Skeletal muscle tissue (tissue), 4 donors: ENCODE results near the gene UPF1. TPM values are rescaled to one million over a fixed set of nuclear protein-coding genes. Genes with fewer than 3 reads are reported as not detected.

Source experiments
- H3K27ac ChIP-seq: one replicate; pipeline ENCODE4 v1.7.0; 2013; ENCODE audit warnings: mild to moderate bottlenecking, low read depth, low read length, inconsistent platforms
- H3K27me3 ChIP-seq, 3 donors: one replicate each; pipeline ENCODE4 v1.7.0; 2013; ENCODE audit warnings: low read length in 3 of 3; ENCODE audit not compliant: control insufficient read depth in 3 of 3, insufficient read depth in 3 of 3
- H3K36me3 ChIP-seq, 3 donors: one replicate each; pipeline ENCODE4 v1.7.0; 2013; ENCODE audit warnings: low read length in 3 of 3; ENCODE audit not compliant: control insufficient read depth in 3 of 3, insufficient read depth in 3 of 3
- H3K4me1 ChIP-seq, 3 donors: one replicate each; pipeline ENCODE4 v1.7.0; 2013; ENCODE audit warnings: low read length in 3 of 3, mild to moderate bottlenecking in 3 of 3; ENCODE audit not compliant: control insufficient read depth in 3 of 3, insufficient read depth in 3 of 3
- H3K4me3 ChIP-seq, 3 donors: one replicate each; pipeline ENCODE4 v1.7.0; 2013; ENCODE audit warnings: low read length in 3 of 3
- H3K9ac ChIP-seq, 3 donors: one replicate each; pipeline ENCODE4 v1.7.0; 2013; ENCODE audit warnings: low read length in 3 of 3, mild to moderate bottlenecking in 3 of 3, moderate library complexity in 2 of 3, low read depth in 1 of 3
- H3K9me3 ChIP-seq, 3 donors: one replicate each; pipeline ENCODE4 v1.7.0; 2013; ENCODE audit warnings: low read length in 3 of 3; ENCODE audit not compliant: control insufficient read depth in 3 of 3
- total RNA-seq: library from RNA; depleted of rRNA; stranded (reverse); fragments of >200 nt; gene quantifications from one replicate; pipeline ENCODE4 v1.2.3, GENCODE V29; 2014
- donor health status: Osteomylitis.

The UPF1 gene
- total RNA-seq, 1 donor from 2014 or later = 30.8 TPM

DNA sequence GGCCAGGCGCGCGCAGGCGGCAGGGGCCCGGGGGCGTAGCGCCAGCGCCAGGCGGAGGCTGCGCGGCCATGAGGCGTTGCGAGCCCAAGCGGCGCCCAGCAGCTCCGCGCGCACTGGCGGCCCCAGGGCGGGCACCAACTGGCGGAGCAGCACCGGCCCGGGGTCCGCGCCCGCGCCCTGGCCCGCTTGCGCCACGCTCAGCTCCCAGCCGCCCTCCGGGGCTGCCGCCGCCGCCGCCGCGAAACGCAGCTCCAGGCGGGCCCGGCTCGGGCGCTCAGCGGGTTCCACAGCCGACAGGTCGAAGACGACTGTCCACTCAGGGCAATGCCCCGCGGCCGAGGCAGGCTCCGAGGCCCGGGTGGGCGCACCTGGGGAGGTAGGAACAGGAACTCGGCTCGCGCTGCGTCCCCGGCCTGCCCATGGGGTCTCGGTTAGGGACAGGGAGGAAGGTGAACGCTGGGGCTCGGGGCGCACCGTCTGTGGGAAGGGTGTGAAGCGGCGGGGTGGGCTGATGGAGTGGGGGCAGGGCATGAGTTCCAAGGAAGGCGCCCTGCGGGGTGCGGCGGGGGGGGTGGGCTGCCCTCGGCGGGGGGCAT lies 37.4 kb downstream of the UPF1 start:
- Histone ChIP-seq H3K36me3 (peaks cover 26 to 34% (median 27%) of the 10 kb centered on the region in 3 donors), H3K9ac (peak overlapping the region in 1 of 3 donors; percentile 40), H3K4me1 (no peaks in the 10 kb centered on the region), H3K9me3 (no peaks in the 10 kb centered on the region), H3K27ac (no peak overlapping the region), H3K27me3 (peaks cover 0 to 4% (median 4%) of the 10 kb centered on the region in 3 donors), H3K4me3 (no peak overlapping the region)

DNA sequence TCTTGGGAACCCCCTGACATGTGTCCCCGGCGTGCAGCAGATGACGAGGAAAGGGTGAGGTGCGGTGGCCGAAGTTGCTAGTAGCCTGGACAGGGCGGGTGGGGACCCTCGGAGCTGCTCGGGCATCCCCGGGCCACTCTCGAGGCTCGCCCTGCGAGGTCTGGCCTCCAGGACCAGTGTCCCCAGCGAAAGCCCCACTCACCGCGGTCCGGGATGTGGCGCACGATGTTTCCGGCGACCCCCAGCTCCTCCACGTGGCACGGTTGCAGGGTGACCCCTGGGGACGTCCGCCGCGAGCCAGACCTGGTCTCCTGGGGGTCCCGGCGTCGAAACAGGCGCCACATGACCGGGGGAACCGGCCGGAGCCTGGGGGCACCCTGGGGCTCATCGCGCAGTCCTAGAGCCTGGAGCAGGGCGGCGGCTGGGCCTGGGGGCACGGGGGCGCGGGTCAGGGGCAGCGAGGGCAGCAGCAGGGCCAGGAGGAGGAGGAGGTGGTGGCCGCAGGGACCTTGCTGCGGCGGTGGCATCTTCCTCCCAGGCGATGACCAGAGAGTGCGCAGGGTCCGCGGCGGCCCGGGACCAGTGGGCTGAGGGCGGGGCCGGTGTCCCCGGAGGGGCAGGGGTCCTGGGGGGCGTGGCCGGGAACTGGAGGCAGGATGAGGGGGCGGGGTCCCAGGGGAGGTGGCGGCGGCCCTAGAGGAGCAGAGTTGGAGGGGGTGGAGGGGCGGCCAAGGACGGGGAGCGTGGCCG lies 38.2 kb downstream of the UPF1 start:
- peaks cover 0 to 4% (median 4%) of the 10 kb centered on the region in 3 donors for H3K27me3 ChIP-seq
- no peak overlapping the region for H3K4me3 ChIP-seq
- no peak overlapping the region for H3K27ac ChIP-seq
- no peaks in the 10 kb centered on the region for H3K9me3 ChIP-seq
- H3K36me3 ChIP-seq = peaks cover 23 to 28% (median 24%) of the 10 kb centered on the region in 3 donors
- no peak overlapping the region for H3K9ac ChIP-seq
- H3K4me1 ChIP-seq = no peaks in the 10 kb centered on the region

DNA sequence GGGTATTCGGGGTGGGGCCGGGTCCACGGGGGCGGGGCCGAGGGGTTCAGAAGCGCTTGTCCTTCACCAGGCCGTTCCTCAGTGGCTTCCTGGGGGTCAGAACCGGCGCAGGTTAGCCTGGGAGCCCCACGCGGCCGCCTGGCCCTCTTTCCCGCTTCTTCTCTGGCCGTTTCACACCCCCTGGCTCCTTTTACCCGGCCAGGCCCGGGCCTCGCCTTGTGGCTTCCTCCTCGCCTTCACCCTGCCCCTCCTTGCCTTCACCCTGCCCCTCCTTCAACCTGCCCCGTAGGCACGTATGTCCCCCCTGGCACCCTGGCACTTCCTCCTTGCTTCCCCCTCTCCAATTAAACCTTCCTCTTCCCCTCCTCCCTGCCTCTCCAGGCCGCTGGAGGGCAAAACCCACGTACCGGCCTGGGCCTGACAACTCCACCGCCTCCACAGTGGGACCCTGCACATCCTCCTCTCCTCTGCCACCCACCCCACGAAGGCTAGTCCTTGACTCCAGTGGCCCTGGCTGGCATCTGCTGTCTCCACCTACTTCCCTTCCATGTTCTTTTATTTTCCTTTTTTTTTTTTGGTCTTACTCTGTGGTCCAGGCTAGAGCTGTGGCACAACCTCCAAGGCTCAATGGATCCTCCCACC lies 38.9 kb downstream of the UPF1 start:
- Histone ChIP-seq H3K27ac (no peak overlapping the region), H3K9ac (no peak overlapping the region), H3K27me3 (peaks cover 0 to 4% (median 4%) of the 10 kb centered on the region in 3 donors), H3K36me3 (peaks cover 16 to 21% (median 18%) of the 10 kb centered on the region in 3 donors), H3K4me3 (no peak overlapping the region), H3K4me1 (no peaks in the 10 kb centered on the region), H3K9me3 (no peaks in the 10 kb centered on the region)

DNA sequence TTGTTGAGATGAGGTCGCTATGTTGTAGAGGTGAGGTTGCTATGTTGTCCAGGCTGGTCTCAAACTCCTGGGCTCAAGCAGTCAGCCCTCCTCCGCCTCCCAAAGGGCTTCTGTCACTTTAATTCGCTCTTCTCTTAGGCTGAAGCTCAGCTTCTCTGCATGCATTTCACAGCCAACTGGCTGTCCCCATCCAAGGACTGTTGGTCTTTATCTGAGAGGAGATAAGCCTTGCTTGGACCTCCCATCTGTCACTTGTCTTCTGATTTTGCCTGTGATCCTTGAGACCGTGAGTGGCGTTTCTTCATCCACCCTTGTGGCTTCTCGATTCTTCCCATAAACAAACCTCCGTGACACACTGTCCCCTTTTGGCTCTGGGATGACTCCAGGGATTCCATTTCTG lies 39.8 kb downstream of the UPF1 start:
- no peak overlapping the region for H3K9ac ChIP-seq
- no peaks in the 10 kb centered on the region for H3K4me1 ChIP-seq
- H3K27me3 ChIP-seq = peaks cover 0 to 4% (median 4%) of the 10 kb centered on the region in 3 donors
- no peak overlapping the region for H3K4me3 ChIP-seq
- no peaks in the 10 kb centered on the region for H3K9me3 ChIP-seq
- H3K27ac ChIP-seq = no peak overlapping the region
- peaks cover 10 to 15% (median 10%) of the 10 kb centered on the region in 3 donors for H3K36me3 ChIP-seq

DNA sequence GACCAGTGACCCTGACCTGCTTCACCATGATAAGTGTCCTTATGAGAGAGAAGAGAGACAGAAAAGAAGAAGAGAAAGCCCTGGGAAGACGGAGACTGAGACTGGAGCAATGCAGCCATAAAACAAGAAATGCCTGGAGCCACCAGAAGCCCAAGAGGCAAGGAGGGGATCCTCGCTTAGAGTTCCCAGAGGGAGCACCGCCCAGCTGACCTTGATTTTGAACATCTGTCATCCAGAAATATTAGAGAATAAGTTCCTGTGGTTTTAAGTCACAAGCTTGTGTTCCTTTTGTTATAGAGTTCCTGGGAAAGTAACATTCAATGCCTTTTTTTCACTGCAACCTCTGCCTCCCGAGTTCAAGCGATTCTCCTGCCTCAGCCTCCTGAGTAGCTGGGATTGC lies 44.0 kb downstream of the UPF1 start:
- Histone ChIP-seq H3K27ac (no peak overlapping the region), H3K9ac (no peak overlapping the region), H3K27me3 (peaks cover 0 to 2% (median 1%) of the 10 kb centered on the region in 3 donors), H3K4me3 (no peak overlapping the region), H3K36me3 (peaks cover 12 to 25% (median 12%) of the 10 kb centered on the region in 3 donors), H3K4me1 (no peaks in the 10 kb centered on the region), H3K9me3 (peaks cover 0 to 3% (median 0%) of the 10 kb centered on the region in 3 donors)

DNA sequence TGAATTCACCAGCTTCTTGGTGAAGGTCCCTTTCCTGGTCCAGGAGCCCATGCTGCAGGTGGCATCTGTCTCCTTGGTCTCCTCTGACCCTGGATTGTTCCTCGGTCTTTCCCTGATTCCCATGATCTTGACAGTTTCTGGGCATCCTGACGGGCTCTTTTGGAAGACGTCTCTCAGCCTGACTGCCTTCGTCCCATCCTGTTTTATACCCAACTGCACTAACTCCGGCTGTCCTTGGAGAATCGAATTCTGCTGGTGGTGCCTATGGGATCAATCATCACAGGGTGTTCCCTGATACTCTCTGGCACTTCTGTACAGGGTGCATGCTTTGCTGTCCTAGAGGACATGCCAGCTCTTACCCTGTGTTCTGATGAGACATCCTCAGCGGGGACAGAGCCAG lies 45.1 kb downstream of the UPF1 start:
- peaks cover 0 to 3% (median 0%) of the 10 kb centered on the region in 3 donors for H3K9me3 ChIP-seq
- no peak overlapping the region for H3K27ac ChIP-seq
- H3K36me3 ChIP-seq = peaks cover 12 to 30% (median 15%) of the 10 kb centered on the region in 3 donors

DNA sequence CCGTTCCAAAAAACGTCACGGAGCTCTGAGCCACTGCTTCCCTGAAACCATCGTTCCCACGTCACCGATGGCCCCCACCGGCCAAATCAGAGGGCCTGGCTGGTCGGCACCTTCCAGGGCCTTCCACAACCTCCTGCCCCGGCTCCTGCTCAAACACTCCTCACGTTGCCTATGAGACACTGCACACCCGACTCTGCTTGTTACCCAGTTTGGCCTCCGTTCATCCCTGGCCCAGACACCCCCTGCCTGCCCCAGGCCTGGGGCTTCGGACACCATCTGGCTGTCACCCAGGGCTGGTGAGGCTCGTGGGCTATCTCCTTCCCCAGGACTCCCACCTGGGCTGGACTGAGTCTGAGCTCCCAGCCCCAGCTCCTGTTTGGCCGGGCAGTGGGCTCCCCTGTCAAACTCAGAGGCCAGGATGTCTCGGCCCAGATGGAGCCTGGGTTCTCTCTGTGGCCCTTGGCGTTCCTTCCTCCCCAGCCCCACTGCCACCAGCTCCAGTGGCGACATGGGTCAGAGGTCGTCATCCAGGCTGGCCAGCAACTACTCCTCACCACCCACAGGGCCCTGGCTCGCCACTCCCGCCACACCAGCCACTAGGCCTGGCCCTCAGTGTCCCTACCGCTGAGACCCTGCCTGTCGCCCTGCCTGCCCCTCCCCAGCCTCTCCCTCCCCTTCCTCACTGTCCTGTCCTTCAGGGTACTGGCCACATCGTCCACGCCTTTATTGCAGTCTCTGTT lies 46.5 kb downstream of the UPF1 start:
- Histone ChIP-seq H3K4me3 (no peak overlapping the region), H3K9me3 (peaks cover 0 to 3% (median 0%) of the 10 kb centered on the region in 3 donors), H3K27me3 (no peaks in the 10 kb centered on the region), H3K36me3 (peaks cover 12 to 33% (median 15%) of the 10 kb centered on the region in 3 donors), H3K27ac (no peak overlapping the region), H3K4me1 (no peaks in the 10 kb centered on the region), H3K9ac (no peak overlapping the region)

More for the DNA sequence above, 45.1 kb downstream of the UPF1 start:
- no peak overlapping the region for H3K9ac ChIP-seq
- H3K4me3 ChIP-seq = no peak overlapping the region
- H3K27me3 ChIP-seq = no peaks in the 10 kb centered on the region
- H3K4me1 ChIP-seq = no peaks in the 10 kb centered on the region

DNA sequence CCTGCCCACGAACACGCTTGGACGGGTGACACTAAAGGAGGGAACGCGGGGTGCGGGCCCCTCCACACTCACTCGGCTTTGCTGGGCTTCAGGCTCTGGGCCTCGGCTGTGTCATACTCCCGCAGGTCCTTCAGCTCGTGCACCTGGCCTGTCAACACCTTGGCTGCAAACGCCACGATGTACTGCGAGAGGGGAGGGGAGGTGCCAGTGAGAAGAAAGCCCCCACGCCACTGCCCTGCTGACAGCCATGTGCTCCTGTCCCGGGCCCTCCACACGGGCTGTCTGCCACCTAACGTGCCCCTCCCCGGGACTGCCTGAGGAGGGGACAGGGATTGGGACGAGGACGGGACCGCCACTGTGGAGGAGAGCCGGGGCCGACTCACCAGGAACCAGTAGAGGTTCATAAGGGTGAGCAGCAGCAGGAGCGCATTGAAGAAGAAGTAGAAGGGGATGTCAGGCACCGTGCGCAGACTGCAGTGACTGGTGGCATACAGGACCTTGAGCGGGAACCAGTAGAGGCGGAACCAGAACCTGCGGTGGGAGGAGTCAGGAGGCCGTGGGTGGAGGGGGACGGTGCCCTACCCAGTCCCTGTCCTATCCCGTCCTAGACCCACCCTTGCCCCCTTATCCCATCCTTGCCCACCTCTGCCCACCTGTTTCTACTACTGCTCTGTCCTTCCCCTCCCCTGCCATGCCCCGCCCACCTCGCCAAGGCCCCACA lies 47.3 kb downstream of the UPF1 start:
- no peaks in the 10 kb centered on the region for H3K27me3 ChIP-seq
- no peak overlapping the region for H3K9ac ChIP-seq
- peaks cover 0 to 3% (median 0%) of the 10 kb centered on the region in 3 donors for H3K9me3 ChIP-seq
- H3K27ac ChIP-seq = no peak overlapping the region
- H3K4me1 ChIP-seq = no peaks in the 10 kb centered on the region
- H3K36me3 ChIP-seq = peaks cover 15 to 38% (median 16%) of the 10 kb centered on the region in 3 donors
- no peak overlapping the region for H3K4me3 ChIP-seq
